ENCODE measurements around the gene ACY1.
"Not testable (repeated sequence)": the region's sequence is repeated elsewhere in the genome, so short reads cannot be mapped to it uniquely, and the experiment has no call there.

Gene ACY1

DNA sequence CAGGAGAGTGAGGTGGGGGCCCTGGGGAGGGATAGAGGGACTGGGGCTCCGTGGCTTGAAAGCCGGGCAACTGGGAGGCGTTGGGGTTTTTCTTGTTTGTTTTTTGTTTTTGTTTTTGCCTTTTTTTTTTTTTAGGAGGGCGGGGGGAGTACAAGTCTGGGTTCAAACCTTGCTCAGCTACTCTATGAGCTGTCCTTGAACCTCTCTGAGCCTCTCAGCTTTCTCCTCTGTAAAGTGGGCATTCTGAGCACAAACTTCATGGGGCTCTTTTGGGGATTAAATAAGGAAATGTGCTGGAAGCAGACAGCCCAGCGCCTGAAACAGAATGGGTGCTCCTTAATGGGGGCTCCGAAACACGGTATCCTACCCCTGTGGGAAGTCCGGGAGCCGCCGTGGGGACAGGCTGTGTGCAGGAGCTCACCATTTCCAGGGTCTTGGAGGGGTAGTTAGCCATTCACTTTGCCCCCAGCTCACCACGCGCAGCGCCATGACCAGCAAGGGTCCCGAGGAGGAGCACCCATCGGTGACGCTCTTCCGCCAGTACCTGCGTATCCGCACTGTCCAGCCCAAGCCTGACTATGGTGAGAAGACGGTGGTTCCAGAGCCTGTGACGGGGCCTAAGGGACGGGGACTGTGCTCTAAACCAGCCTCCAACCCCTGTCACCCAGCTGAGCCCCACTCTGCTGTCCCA, 388 bp downstream of the ACY1 start:
- DNase-seq (ENCODE audit: low read depth, low spot score), result no peak

- no peak for DNase-seq (ENCODE audit: low read depth, low spot score)
Observed at GRCh38 chr3:51984269-51984647, 923 bp downstream of the ACY1 start.

DNA sequence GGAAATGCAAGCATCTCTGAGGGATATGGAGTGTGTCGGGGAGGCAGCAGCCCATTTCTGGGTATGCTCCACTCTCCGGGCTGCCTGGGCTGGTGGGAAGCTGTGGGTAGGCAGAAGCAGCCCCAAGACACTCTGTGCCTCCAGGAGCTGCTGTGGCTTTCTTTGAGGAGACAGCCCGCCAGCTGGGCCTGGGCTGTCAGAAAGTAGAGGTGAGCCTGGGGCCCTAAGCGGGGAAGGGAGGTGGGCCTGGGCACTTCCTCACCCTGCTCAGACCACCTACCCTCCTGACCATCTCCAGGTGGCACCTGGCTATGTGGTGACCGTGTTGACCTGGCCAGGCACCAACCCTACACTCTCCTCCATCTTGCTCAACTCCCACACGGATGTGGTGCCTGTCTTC, 1.7 kb downstream of the ACY1 start:
- DNase-seq (ENCODE audit: low read depth, low spot score), result no peak

DNA sequence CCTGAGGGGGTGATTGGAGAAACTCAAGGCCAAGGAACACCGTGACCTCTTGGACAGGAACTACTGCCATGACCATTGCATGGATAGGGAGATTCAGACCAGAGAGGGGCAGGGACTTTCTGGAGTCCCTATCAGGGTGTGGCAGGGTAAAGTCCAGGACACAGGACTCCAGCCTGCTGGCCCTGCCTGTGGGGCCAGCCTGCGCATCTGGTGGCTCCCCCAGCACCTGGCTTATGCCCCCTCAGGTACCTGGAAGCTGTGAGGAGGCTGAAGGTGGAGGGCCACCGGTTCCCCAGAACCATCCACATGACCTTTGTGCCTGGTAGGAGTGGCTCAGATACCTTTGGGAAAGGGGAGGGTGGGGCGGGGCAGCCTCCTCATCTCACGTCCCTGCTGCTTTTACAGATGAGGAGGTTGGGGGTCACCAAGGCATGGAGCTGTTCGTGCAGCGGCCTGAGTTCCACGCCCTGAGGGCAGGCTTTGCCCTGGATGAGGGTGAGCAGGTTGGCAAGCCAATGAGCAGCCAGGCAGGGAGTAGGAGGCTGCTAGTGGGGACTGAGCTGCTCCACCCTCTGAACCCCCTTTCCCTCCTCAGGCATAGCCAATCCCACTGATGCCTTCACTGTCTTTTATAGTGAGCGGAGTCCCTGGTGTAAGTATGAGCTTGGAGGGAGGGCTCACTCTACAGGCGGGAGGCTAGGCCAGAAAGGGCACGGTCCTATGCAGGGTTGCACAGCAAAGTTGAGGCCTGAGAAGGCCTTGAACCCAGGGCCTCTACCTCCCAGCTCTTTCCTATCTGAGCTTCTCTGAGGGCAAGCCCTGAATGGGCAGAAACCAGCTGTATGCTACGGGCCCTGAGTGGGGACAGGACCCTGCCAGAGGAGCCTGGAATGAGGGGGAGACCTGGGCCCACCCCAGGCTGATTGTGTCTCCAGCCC, 2.9 kb downstream of the ACY1 start:
- no peak for DNase-seq (ENCODE audit: low read depth, low spot score)

GRCh38 chr3:51987568-51987967, 4.2 kb downstream of the ACY1 start:
- no peak for DNase-seq (ENCODE audit: low read depth, low spot score)

DNA sequence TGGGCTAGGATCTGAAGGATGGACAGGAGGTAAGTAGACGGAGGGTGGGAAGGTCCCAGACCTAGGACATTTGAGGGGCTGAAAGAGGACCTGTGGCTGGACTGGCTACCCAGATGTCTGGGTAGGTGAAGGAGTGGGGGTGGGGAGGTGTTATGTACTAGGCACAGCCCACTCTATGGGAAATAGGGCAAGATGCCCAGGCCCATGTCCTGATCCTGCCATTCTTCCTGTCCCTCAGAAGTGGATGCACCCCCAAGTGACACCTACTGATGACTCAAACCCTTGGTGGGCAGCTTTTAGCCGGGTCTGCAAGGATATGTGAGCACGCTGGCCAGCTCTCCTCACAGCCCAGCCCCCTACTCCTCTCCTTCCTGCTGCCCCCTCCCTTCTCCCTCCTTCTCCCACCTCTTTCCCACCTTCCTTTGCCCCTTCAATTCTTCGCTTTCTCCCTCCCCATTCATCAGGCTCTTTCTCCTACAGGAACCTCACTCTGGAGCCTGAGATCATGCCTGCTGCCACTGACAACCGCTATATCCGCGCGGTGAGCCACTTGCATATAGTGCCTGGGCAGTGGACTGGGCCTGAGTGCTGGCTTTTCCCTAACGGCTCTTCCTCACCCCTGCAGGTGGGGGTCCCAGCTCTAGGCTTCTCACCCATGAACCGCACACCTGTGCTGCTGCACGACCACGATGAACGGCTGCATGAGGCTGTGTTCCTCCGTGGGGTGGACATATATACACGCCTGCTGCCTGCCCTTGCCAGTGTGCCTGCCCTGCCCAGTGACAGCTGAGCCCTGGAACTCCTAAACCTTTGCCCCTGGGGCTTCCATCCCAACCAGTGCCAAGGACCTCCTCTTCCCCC, 5.2 kb downstream of the ACY1 start:
- no peak for DNase-seq (ENCODE audit: low read depth, low spot score)

GRCh38 chr3:51990501-51990971, 7.2 kb downstream of the ACY1 start:
- DNase-seq (ENCODE audit: low read depth, low spot score), result not testable (repeated sequence)

GRCh38 chr3:51992017-51992682, 8.8 kb downstream of the ACY1 start:
- no peak for DNase-seq (ENCODE audit: low read depth, low spot score)

GRCh38 chr3:51993657-51994056, 10.3 kb downstream of the ACY1 start:
- not testable (repeated sequence) for DNase-seq (ENCODE audit: low read depth, low spot score)

DNA sequence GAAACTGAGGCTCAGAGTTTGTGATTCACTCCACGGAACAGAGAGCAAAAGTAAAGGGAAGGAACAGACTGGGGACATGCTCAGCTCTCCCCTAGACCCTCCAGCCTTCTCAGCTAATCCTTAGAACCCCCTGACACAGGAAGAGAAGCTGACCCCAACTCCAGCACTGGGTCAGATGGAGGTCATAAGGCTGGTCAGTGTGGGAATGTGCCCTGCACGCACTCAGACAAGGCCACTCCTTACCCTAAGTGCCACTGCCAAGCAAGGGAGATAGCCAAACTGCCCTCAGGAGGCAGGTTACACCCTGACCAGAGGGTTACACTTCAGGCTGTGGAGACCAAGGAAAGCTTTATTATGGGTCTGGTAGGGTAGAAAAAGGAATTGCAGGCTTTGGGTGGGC, 11.2 kb downstream of the ACY1 start:
- no peak for DNase-seq (ENCODE audit: low read depth, low spot score)

- DNase-seq (ENCODE audit: low read depth, low spot score), result peak; percentile 80
Observed at GRCh38 chr3:51995346-51996163, 12.2 kb downstream of the ACY1 start, which contains the start of gene RPL29. TSS of gene RPL29 (minus strand) at chr3:51995895. CDS start at chr3:51995461, 434 bp downstream.

DNA sequence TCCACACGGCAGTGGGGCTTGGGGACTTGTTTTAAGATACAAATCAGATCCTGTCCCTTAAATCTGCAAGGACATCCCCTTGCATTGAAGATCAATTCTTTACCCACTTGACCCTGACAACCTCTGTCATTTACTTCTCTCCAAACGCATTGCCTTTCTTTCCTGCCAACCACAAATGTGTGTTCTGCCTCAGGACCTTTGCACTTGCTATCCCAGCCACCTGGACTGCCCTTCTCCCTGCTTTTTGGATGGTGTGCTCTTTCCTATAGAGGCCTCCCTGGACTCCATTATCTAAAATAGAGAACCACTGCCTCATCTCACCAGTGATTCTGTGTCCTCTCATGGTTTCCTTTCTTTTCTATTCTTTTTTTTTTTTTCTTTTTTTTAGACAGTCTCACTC, 13.8 kb downstream of the ACY1 start:
- no peak for DNase-seq (ENCODE audit: low read depth, low spot score)

- no peak for DNase-seq (ENCODE audit: low read depth, low spot score)
Observed at GRCh38 chr3:51997935-51998596, 14.7 kb downstream of the ACY1 start.

DNA sequence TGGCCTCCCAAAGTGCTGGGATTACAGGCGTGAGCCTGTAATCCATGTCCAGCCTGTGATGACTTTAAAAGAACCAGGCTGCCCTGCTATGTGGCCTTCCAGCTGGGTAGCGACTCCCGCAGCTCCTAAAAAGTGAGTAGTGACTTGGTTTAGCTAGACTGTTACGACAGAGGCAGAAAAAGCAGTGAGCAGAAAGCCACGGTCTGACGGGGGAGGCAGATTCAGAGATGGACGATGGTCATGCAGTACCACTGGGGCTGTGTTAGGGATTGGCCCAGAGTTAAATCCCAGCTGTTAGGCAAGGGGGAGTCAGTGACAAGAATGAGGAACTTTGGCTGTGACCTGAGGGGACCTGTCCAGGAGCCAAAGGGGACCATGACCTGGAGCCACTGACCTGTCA, 15.4 kb downstream of the ACY1 start:
- DNase-seq (ENCODE audit: low read depth, low spot score), result no peak

DNA sequence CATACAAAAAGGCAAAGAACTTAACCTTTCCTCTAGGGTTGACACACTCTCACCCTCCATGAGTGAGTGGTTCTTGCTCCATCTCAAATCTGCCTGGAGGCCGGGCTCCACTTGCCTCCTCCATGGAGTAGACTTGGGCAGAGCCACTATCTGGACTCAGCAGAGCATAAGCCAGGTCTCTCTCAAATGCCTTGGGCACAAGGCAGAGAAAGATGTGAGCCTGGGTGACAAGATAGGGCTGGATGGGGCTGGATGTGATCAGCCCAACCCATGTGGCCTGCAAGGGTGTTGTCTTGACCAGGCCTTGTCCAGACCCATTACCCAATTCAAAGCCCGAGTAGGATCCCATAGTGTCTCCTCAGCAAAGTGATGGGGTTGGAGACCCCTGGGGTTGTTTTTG, 16.5 kb downstream of the ACY1 start:
- no peak for DNase-seq (ENCODE audit: low read depth, low spot score)

GRCh38 chr3:52001443-52001974, 18.2 kb downstream of the ACY1 start:
- DNase-seq (ENCODE audit: low read depth, low spot score), result peak; percentile 87

GRCh38 chr3:52002748-52003147, 19.4 kb downstream of the ACY1 start:
- no peak for DNase-seq (ENCODE audit: low read depth, low spot score)

GRCh38 chr3:52004163-52004787, 20.9 kb downstream of the ACY1 start:
- DNase-seq (ENCODE audit: low read depth, low spot score), result no peak

GRCh38 chr3:52004906-52005395, 21.6 kb downstream of the ACY1 start:
- no peak for DNase-seq (ENCODE audit: low read depth, low spot score)

Data from activated naive CD8-positive, alpha-beta T cell treated with anti-CD3 and anti-CD28 coated beads, Interleukin-2, amount 50 U/mL, for 16 hours (primary cell).